PC-9 (cell line): ENCODE results near the gene EPHA7.

Experiments used
- EZH2 ChIP-seq: fragments of 200-600 bp; sonication (generic); IDR thresholded peaks from 2 replicates; pipeline ENCODE4 v1.8.0; 2017; ENCODE audit warnings: antibody characterized with exemption, low read depth
- TF ChIP-seq, protein P1 (sequence below): fragments of 200-600 bp; sonication (generic); conservative IDR thresholded peaks from 2 replicates; pipeline ENCODE4 v1.6.1; 2017; ENCODE audit warnings: mixed run types, antibody characterized with exemption, mild to moderate bottlenecking, moderate library complexity

GRCh38 chr6:93468291-93468690 lies 48.9 kb upstream of the EPHA7 start:
- TF ChIP-seq, protein P1, sequence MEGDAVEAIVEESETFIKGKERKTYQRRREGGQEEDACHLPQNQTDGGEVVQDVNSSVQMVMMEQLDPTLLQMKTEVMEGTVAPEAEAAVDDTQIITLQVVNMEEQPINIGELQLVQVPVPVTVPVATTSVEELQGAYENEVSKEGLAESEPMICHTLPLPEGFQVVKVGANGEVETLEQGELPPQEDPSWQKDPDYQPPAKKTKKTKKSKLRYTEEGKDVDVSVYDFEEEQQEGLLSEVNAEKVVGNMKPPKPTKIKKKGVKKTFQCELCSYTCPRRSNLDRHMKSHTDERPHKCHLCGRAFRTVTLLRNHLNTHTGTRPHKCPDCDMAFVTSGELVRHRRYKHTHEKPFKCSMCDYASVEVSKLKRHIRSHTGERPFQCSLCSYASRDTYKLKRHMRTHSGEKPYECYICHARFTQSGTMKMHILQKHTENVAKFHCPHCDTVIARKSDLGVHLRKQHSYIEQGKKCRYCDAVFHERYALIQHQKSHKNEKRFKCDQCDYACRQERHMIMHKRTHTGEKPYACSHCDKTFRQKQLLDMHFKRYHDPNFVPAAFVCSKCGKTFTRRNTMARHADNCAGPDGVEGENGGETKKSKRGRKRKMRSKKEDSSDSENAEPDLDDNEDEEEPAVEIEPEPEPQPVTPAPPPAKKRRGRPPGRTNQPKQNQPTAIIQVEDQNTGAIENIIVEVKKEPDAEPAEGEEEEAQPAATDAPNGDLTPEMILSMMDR: no peak
- TF ChIP-seq EZH2: no peak
